ENCODE measurements around the gene CBLIF. TPM values are rescaled to one million over a fixed set of nuclear protein-coding genes. Genes with fewer than 3 reads are reported as not detected.

Gene CBLIF
- total RNA-seq, 1 experiment from 2014 or later, result not detected

DNA sequence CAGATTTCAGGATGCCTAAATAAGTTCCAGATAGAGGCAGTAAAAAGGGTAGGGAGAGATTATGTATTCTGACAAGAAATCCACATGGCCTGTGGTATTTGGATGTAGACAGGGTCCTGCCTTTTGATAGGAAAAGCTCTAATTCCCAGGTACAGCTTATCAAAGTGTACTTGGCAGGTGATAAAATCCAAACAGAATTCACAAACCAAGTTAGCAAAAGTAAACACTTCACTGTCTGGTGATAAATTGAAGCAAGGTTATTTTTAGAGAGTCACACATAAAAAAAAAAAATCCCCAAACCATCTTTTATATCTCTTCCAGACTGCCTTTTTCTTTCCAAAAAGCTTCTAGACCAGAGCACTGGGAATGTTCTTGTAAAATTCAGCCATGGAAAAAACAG, 5.7 kb downstream of the CBLIF start:
- BruUV-seq (replicated peaks), result no TSS peak
- Histone ChIP-seq H3K27me3 (ENCODE audit: control insufficient read depth, insufficient read depth, low read length) (no peaks in the 10 kb centered on the region; the same call in 1 of the 2 replicates), H3K36me3 (ENCODE audit: control insufficient read depth, insufficient read depth, low read length) (no peaks in the 10 kb centered on the region), H3K4me1 (ENCODE audit: control insufficient read depth, insufficient read depth, low read length) (no peaks in the 10 kb centered on the region), H3K9me3 (ENCODE audit: control insufficient read depth, insufficient read depth, low read depth, low read length) (no peaks in the 10 kb centered on the region), H3K27ac (ENCODE audit: low read length) (no peak overlapping the region), H3K4me3 (ENCODE audit: low read depth in 2 of 2, low read length in 2 of 2) (no peak overlapping the region)
- intact Hi-C loops (cut with micrococcal nuclease; ENCODE audit: unreplicated experiment) (no loop called here), in situ Hi-C loops (cut with HindIII; ENCODE audit: low pct_unique_long_range_greater_than_20kb, low sequenced_read_pairs) (no loop called here)
- no peak for DNase-seq (ENCODE audit: low read depth, low spot score)
- no peak for ATAC-seq
- ChIA-PET CTCF (no interaction called here), POLR2A (no interaction called here)
- TF ChIP-seq, protein P1, sequence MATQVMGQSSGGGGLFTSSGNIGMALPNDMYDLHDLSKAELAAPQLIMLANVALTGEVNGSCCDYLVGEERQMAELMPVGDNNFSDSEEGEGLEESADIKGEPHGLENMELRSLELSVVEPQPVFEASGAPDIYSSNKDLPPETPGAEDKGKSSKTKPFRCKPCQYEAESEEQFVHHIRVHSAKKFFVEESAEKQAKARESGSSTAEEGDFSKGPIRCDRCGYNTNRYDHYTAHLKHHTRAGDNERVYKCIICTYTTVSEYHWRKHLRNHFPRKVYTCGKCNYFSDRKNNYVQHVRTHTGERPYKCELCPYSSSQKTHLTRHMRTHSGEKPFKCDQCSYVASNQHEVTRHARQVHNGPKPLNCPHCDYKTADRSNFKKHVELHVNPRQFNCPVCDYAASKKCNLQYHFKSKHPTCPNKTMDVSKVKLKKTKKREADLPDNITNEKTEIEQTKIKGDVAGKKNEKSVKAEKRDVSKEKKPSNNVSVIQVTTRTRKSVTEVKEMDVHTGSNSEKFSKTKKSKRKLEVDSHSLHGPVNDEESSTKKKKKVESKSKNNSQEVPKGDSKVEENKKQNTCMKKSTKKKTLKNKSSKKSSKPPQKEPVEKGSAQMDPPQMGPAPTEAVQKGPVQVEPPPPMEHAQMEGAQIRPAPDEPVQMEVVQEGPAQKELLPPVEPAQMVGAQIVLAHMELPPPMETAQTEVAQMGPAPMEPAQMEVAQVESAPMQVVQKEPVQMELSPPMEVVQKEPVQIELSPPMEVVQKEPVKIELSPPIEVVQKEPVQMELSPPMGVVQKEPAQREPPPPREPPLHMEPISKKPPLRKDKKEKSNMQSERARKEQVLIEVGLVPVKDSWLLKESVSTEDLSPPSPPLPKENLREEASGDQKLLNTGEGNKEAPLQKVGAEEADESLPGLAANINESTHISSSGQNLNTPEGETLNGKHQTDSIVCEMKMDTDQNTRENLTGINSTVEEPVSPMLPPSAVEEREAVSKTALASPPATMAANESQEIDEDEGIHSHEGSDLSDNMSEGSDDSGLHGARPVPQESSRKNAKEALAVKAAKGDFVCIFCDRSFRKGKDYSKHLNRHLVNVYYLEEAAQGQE (IDR thresholded peaks at IDR 0.05; ENCODE audit: insufficient read depth in 1 of 2, low read depth in 2 of 2, low read length in 1 of 2), result no peak
- TF ChIP-seq, protein P2, sequence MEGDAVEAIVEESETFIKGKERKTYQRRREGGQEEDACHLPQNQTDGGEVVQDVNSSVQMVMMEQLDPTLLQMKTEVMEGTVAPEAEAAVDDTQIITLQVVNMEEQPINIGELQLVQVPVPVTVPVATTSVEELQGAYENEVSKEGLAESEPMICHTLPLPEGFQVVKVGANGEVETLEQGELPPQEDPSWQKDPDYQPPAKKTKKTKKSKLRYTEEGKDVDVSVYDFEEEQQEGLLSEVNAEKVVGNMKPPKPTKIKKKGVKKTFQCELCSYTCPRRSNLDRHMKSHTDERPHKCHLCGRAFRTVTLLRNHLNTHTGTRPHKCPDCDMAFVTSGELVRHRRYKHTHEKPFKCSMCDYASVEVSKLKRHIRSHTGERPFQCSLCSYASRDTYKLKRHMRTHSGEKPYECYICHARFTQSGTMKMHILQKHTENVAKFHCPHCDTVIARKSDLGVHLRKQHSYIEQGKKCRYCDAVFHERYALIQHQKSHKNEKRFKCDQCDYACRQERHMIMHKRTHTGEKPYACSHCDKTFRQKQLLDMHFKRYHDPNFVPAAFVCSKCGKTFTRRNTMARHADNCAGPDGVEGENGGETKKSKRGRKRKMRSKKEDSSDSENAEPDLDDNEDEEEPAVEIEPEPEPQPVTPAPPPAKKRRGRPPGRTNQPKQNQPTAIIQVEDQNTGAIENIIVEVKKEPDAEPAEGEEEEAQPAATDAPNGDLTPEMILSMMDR (IDR thresholded peaks at IDR 0.05), result no peak
- TF ChIP-seq POLR2AphosphoS5 (IDR thresholded peaks at IDR 0.05; ENCODE audit: low read depth, low read length) (no peak), SIN3A (IDR thresholded peaks at IDR 0.05; ENCODE audit: borderline replicate concordance, insufficient read depth, low read depth, low read length) (no peak), TCF7L2 (IDR thresholded peaks at IDR 0.05; ENCODE audit: low read depth, low read length) (no peak)

DNA sequence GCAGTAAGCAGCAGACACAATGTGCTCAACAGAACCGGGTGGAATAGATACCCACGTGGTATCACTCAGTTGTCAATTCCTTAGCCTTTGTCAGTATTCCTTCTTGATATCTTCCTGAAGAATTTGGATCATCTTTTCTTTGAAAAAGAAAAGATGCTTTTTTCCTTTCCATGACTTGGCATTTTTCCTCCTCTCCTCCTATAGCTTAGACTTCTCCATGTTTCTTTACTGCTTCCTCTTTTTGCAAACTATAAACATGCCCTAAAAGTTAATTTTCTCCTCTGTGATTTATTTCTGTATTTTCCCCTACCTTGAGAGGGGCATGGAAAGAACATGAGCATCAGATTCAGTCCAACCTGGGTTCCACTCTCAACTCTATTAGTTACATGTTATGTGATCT, 11.7 kb downstream of the CBLIF start:
- ChIA-PET POLR2A (no interaction called here), CTCF (no interaction called here)
- Histone ChIP-seq H3K36me3 (ENCODE audit: control insufficient read depth, insufficient read depth, low read length) (no peaks in the 10 kb centered on the region), H3K4me3 (ENCODE audit: low read depth in 2 of 2, low read length in 2 of 2) (no peak overlapping the region), H3K4me1 (ENCODE audit: control insufficient read depth, insufficient read depth, low read length) (no peaks in the 10 kb centered on the region), H3K27ac (ENCODE audit: low read length) (no peak overlapping the region), H3K27me3 (ENCODE audit: control insufficient read depth, insufficient read depth, low read length) (no peaks in the 10 kb centered on the region; the same call in 1 of the 2 replicates), H3K9me3 (ENCODE audit: control insufficient read depth, insufficient read depth, low read depth, low read length) (no peaks in the 10 kb centered on the region)
- no TSS peak for BruUV-seq (replicated peaks)
- intact Hi-C loops (cut with micrococcal nuclease; ENCODE audit: unreplicated experiment), result no loop called here
- in situ Hi-C loops (cut with HindIII; ENCODE audit: low pct_unique_long_range_greater_than_20kb, low sequenced_read_pairs), result no loop called here
- TF ChIP-seq POLR2AphosphoS5 (IDR thresholded peaks at IDR 0.05; ENCODE audit: low read depth, low read length) (no peak), SIN3A (IDR thresholded peaks at IDR 0.05; ENCODE audit: borderline replicate concordance, insufficient read depth, low read depth, low read length) (no peak), TCF7L2 (IDR thresholded peaks at IDR 0.05; ENCODE audit: low read depth, low read length) (no peak)
- TF ChIP-seq, protein P2 (IDR thresholded peaks at IDR 0.05), result no peak
- TF ChIP-seq, protein P1 (IDR thresholded peaks at IDR 0.05; ENCODE audit: insufficient read depth in 1 of 2, low read depth in 2 of 2, low read length in 1 of 2), result no peak
- ATAC-seq (no peak), DNase-seq (ENCODE audit: low read depth, low spot score) (no peak)
